Stimulated activated CD8-positive, alpha-beta memory T cell treated with anti-CD3 and anti-CD28 coated beads, Interleukin-12 subunit alpha, Interleukin-12 subunit beta, amount 100 ng/mL, for 24 hours (primary cell): ENCODE data around the gene PRICKLE3.
A peak's percentile ranks its signal among the peaks of the same experiment; 100 is the strongest.

Source experiments
- DNase-seq: peaks from one replicate; pipeline ENCODE4 v3.0.0-alpha.2; 2020; ENCODE audit errors: extremely low read depth

PRICKLE3 gene

GRCh38 chrX:49186125-49187027 lies at the start of gene PRICKLE3:
TSS of gene PRICKLE3 (minus strand) at chrX:49186373. CDS start at chrX:49186297, 76 bp downstream.
- no peak for DNase-seq

- no peak for DNase-seq
These were observed 47.8 kb upstream of the PRICKLE3 start for GRCh38 chrX:49233887-49234555.

- no peak for DNase-seq
These were observed 47.0 kb upstream of the PRICKLE3 start, which contains the start of gene CACNA1F for GRCh38 chrX:49233176-49233575. TSS of gene CACNA1F (minus strand) at chrX:49233340. CDS start at chrX:49233309, 31 bp downstream.

GRCh38 chrX:49232525-49232924 lies 46.4 kb upstream of the PRICKLE3 start:
- no peak for DNase-seq

GRCh38 chrX:49231333-49232000 lies 45.3 kb upstream of the PRICKLE3 start:
- no peak for DNase-seq

- DNase-seq, result peak; percentile 28
These were observed 44.5 kb upstream of the PRICKLE3 start for GRCh38 chrX:49230500-49231232.

- no peak for DNase-seq
These were observed 42.0 kb upstream of the PRICKLE3 start for GRCh38 chrX:49228185-49228584.

- DNase-seq, result no peak
These were observed 41.6 kb upstream of the PRICKLE3 start for GRCh38 chrX:49227726-49228125.

GRCh38 chrX:49226946-49227345 lies 40.8 kb upstream of the PRICKLE3 start:
- DNase-seq, result no peak

GRCh38 chrX:49225858-49226257 lies 39.7 kb upstream of the PRICKLE3 start:
- no peak for DNase-seq

- DNase-seq, result no peak
These were observed 35.7 kb upstream of the PRICKLE3 start for GRCh38 chrX:49221868-49222267.

- no peak for DNase-seq
These were observed 33.9 kb upstream of the PRICKLE3 start for GRCh38 chrX:49220100-49220499.

- no peak for DNase-seq
These were observed 28.9 kb upstream of the PRICKLE3 start for GRCh38 chrX:49214996-49215526.

GRCh38 chrX:49214416-49214815 lies 28.2 kb upstream of the PRICKLE3 start:
- no peak for DNase-seq

- no peak for DNase-seq
These were observed 26.7 kb upstream of the PRICKLE3 start for GRCh38 chrX:49212861-49213260.

- no peak for DNase-seq
These were observed 26.0 kb upstream of the PRICKLE3 start for GRCh38 chrX:49212209-49212608.

- no peak for DNase-seq
These were observed 24.9 kb upstream of the PRICKLE3 start for GRCh38 chrX:49211074-49211473.

GRCh38 chrX:49210406-49210805 lies 24.2 kb upstream of the PRICKLE3 start:
- no peak for DNase-seq

GRCh38 chrX:49209434-49210251 lies 23.5 kb upstream of the PRICKLE3 start:
- no peak for DNase-seq

- DNase-seq, result no peak
These were observed 22.2 kb upstream of the PRICKLE3 start for GRCh38 chrX:49208399-49208798.

- no peak for DNase-seq
These were observed 20.4 kb upstream of the PRICKLE3 start for GRCh38 chrX:49206543-49206942.
